ENCODE measurements around the gene ZBTB21.

DNA sequence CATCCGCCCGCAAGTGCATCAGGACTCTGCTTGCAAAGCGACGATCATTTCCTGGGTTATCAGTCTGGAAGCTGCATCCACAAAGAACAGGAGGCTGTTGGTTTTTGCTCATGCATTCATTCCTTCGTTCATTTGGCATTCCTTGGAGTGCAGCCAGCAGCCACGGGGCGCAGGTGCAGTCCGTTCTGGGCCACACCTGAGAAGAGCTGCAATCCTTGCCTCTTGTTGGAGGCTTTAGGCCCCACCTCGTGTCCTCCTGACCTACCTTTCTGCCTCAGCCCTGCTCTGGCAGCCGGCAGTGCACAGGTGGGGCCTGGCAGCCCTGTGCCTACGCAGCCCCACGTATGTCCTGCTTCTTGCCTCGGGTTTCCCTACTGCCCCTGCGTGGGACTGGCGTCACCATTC lies 36.7 kb downstream of the ZBTB21 start:
- TF ChIP-seq, protein P1, sequence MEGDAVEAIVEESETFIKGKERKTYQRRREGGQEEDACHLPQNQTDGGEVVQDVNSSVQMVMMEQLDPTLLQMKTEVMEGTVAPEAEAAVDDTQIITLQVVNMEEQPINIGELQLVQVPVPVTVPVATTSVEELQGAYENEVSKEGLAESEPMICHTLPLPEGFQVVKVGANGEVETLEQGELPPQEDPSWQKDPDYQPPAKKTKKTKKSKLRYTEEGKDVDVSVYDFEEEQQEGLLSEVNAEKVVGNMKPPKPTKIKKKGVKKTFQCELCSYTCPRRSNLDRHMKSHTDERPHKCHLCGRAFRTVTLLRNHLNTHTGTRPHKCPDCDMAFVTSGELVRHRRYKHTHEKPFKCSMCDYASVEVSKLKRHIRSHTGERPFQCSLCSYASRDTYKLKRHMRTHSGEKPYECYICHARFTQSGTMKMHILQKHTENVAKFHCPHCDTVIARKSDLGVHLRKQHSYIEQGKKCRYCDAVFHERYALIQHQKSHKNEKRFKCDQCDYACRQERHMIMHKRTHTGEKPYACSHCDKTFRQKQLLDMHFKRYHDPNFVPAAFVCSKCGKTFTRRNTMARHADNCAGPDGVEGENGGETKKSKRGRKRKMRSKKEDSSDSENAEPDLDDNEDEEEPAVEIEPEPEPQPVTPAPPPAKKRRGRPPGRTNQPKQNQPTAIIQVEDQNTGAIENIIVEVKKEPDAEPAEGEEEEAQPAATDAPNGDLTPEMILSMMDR (IDR thresholded peaks at IDR 0.05), result no peak
- no peak for TF ChIP-seq POLR2A (IDR thresholded peaks at IDR 0.05)

All from thyroid gland (tissue), 4 donors.